Measurements from ENCODE around the gene POLD2. TPM values are rescaled to one million over a fixed set of nuclear protein-coding genes. Genes with fewer than 3 reads are reported as not detected.

POLD2 gene
- total and polyA plus RNA-seq, 2 of the 13 experiments (the other 11 are each of a cell fraction or from before 2014, with no cell fraction given), result 87.6 to 95.1 TPM

- no peak for ATAC-seq
- H2AFZ ChIP-seq (ENCODE audit: low read length), result no peak overlapping the region
- POLR2A ChIA-PET, result no interaction called here
- H3K4me3 ChIP-seq (replicated peaks in 1 of 3; ENCODE audit: insufficient read depth in 1 of 3, low read depth in 2 of 3, low read length in 3 of 3), result no peak overlapping the region
- no TSS peak for BruUV-seq (replicated peaks)
- H4K20me1 ChIP-seq (ENCODE audit: insufficient read depth, low read length), result no peaks in the 10 kb centered on the region
- no peak for FAIRE-seq
- no peaks in the 10 kb centered on the region for H3K9me3 ChIP-seq (ENCODE audit: low read length)
- H3K36me3 ChIP-seq (replicated peaks in 1 of 2; ENCODE audit: control insufficient read depth in 1 of 2, insufficient read depth in 2 of 2, low read length in 2 of 2), result no peaks in the 10 kb centered on the region
- no peaks in the 10 kb centered on the region for H3K79me2 ChIP-seq (ENCODE audit: insufficient read depth, low read length)
- intact Hi-C loops (cut with micrococcal nuclease; ENCODE audit: unreplicated experiment) (no loop called here), in situ Hi-C loops (cut with HindIII; ENCODE audit: extremely low pct_ligation_motif_present, low pct_unique_long_range_greater_than_20kb) (no loop called here)
- peaks cover 10 to 50% of the 10 kb centered on the region in 2 experiments; a peak in 4 of 5 replicates for H3K27me3 ChIP-seq (ENCODE audit: control insufficient read depth in 1 of 2, insufficient read depth in 2 of 2, low read length in 2 of 2)
- CTCF ChIA-PET (ENCODE audit: low intra/inter-chr PET ratio, low total read pairs), result interaction anchor here (0.6 kb wide), 1 partner anchor 116 kb away, joined by 3 read pairs; no protein-coding TSS in a partner anchor
- 12% methylated on average over 7 of the region's 10 CpGs for WGBS (ENCODE audit: low lambda C conversion rate)
- no peak overlapping the region for H3K9ac ChIP-seq (ENCODE audit: insufficient read depth, low read depth, low read length)
- DNase-seq (ENCODE audit: low spot score), result no peak
- H3K4me2 ChIP-seq (ENCODE audit: low read depth, low read length), result no peak overlapping the region
- no peak overlapping the region for H3K27ac ChIP-seq (ENCODE audit: extremely low read length, insufficient read depth, low read length)
- H3K4me1 ChIP-seq (ENCODE audit: insufficient read depth, low read length), result peaks cover 17% of the 10 kb centered on the region
- TF ChIP-seq FIP1L1 (IDR thresholded peaks at IDR 0.05; ENCODE audit: borderline replicate concordance, insufficient read depth, low read depth, low read length) (no peak), ZNF512 (CRISPR knock-in tag; IDR thresholded peaks at IDR 0.05) (no peak), ZNF121 (CRISPR knock-in tag; IDR thresholded peaks at IDR 0.05) (no peak), SNAPC2 (CRISPR knock-in tag; IDR thresholded peaks at IDR 0.05) (no peak), ZNF230 (CRISPR knock-in tag; IDR thresholded peaks at IDR 0.05) (no peak), TAF1 (CRISPR knock-in tag; IDR thresholded peaks at IDR 0.05) (no peak), SP2 (CRISPR knock-in tag; IDR thresholded peaks at IDR 0.05) (no peak), RELA (CRISPR knock-in tag; IDR thresholded peaks at IDR 0.05) (no peak), ZBTB34 (CRISPR knock-in tag; IDR thresholded peaks at IDR 0.05) (no peak), ZNF296 (CRISPR knock-in tag; conservative IDR thresholded peaks at IDR 0.05) (no peak), ZFAT (CRISPR knock-in tag; conservative IDR thresholded peaks at IDR 0.05) (no peak), ZNF503 (CRISPR knock-in tag; IDR thresholded peaks at IDR 0.05) (no peak), ZNF678 (CRISPR knock-in tag; IDR thresholded peaks at IDR 0.05) (no peak), ELK4 (CRISPR knock-in tag; IDR thresholded peaks at IDR 0.05; ENCODE audit: borderline replicate concordance) (no peak), ZNF773 (CRISPR knock-in tag; IDR thresholded peaks at IDR 0.05; ENCODE audit: borderline replicate concordance) (no peak), ZNF567 (CRISPR knock-in tag; IDR thresholded peaks at IDR 0.05; ENCODE audit: borderline replicate concordance) (no peak)
Observed at GRCh38 chr7:44106311-44107065, 16.9 kb downstream of the POLD2 start.
